Sigmoid colon (tissue), 7 donors: ENCODE results near the gene CRTC3. TPM values are rescaled to one million over a fixed set of nuclear protein-coding genes. Genes with fewer than 3 reads are reported as not detected.
"Not testable (repeated sequence)": the region's sequence is repeated elsewhere in the genome, so short reads cannot be mapped to it uniquely, and the experiment has no call there.

ENCODE experiments used
- DNase-seq: peaks from one replicate; pipeline ENCODE4 v3.0.0-alpha.2; 2019
- H3K27ac ChIP-seq, 4 donors: fragments of 200-600 bp; sonication (generic); one replicate each; pipeline ENCODE4 v1.5.1; 2016 to 2019; ENCODE audit warnings: mild to moderate bottlenecking in 1 of 4
- H3K27me3 ChIP-seq, 3 donors: fragments of 200-600 bp; sonication (generic); one replicate each; pipeline ENCODE4 v1.5.1; 2019; ENCODE audit warnings: mild to moderate bottlenecking in 1 of 3
- H3K36me3 ChIP-seq, 4 donors: fragments of 200-600 bp; sonication (generic); one replicate each; pipeline ENCODE4 v1.5.1; 2016 to 2019
- H3K4me1 ChIP-seq, 4 donors: fragments of 200-600 bp; sonication (generic); one replicate each; pipeline ENCODE4 v1.5.1; 2017 to 2019
- H3K4me3 ChIP-seq, 4 donors: fragments of 200-600 bp; sonication (generic); one replicate each; pipeline ENCODE4 v1.5.1; 2017 to 2019; ENCODE audit warnings: mild to moderate bottlenecking in 2 of 4, moderate library complexity in 1 of 4
- H3K9me3 ChIP-seq, 4 donors: fragments of 200-600 bp in 3 of 4; sonication (generic) in 3 of 4; one replicate each; pipeline versions ENCODE4 v1.5.1 to v1.6.1; 2013 to 2019
- EP300 ChIP-seq, 4 donors: sonication (generic); formaldehyde crosslinking; IDR thresholded peaks; one replicate each; pipeline ENCODE4 v1.6.1; 2017; ENCODE audit warnings: antibody characterized with exemption in 4 of 4
- POLR2A ChIP-seq, 2 donors: fragments of 450-650 bp; IDR thresholded peaks; one replicate each; pipeline ENCODE4 v1.6.1; 2016; ENCODE audit warnings: antibody characterized with exemption in 2 of 2, mild to moderate bottlenecking in 2 of 2, moderate library complexity in 2 of 2
- POLR2AphosphoS5 ChIP-seq, 4 donors: sonication (generic); formaldehyde crosslinking; IDR thresholded peaks; one replicate each; pipeline ENCODE4 v1.6.1; 2017; ENCODE audit warnings: antibody characterized with exemption in 4 of 4
- WGBS, 2 donors: extraction: QIAGEN DNeasy Blood & Tissue Kit; methylation state at CpG; one replicate each; pipeline ENCODE4 v1.1.7; 2013; 5-methylcytosine and 5-hydroxymethylcytosine counted together
- intact Hi-C: fragments of 100-400 bp; cut with DNase I; formaldehyde crosslinking; loops from one replicate; pipeline ENCODE4 v1.15.1; 2023
- polyA plus RNA-seq, 3 donors: library from polyadenylated mRNA; stranded (reverse); fragments of 200-250 nt; gene quantifications; one replicate each; pipeline ENCODE4 v1.2.3, GENCODE V29; 2013
- total RNA-seq, 4 donors: library from RNA; depleted of rRNA; stranded (reverse); fragments of >200 nt; gene quantifications; one replicate each; pipeline ENCODE4 v1.1.0, GENCODE V29; 2016
- TF ChIP-seq, protein P1 (sequence below), 4 experiments: fragments of 450-650 bp in 3 of 4; fragments of 200-600 bp in 1 of 4; IDR thresholded peaks; one replicate each; pipeline ENCODE4 v1.5.1; 2016 to 2019; ENCODE audit warnings: antibody characterized with exemption in 4 of 4, mild to moderate bottlenecking in 3 of 4, moderate library complexity in 2 of 4
- donor health status: healthy with polysubstance abuse.
- donor health status: Bipolar disorder and iron deficiency.
- donor health status: healthy.

The CRTC3 gene
- total and polyA plus RNA-seq, 7 donors = 5.4 to 64.0 (median 27.6) TPM

DNA sequence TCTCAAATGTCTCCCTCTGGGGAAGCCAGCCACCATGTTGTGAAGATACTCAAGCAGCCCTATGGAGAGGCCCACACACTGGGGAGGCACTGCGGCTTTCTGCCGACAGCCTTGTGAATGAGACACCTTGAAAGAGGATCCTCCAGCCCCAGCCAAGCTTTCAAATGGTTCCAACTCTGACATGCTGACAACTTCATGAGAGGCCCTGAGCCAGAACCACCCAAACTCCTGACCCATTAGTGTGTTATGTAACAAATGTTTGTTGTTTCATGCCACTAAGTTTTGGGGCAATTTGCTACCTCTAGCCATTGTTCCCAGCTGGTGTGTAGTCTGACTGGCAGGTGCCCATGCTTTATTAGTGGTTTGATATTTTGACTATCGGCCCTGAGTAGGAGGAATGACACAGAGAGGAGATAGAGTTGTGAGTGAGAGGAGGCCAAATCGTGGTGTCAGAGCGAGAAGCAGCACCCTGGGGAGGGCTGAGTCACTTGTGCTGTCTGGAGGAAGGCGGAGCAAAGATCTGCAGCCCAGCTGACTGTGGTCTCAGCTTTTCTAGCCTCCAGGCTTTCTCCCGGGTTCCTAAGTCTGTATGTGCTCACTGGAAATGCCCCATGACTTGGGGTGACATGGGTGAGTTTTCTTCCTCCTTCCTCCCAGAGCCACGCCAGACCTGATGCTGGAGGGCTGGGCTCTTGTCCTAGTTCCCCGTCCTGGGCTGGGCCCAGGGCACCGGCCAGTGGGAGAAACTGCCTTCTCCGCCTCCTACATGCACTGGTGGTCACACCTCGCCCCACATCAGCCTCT is 130.7 kb downstream of the CRTC3 start:
- DNase-seq = peak; percentile 89
- peaks cover 0 to 9% (median 3%) of the 10 kb centered on the region in 4 donors for H3K4me1 ChIP-seq
- peak in 1 of 4 donors; percentile 53 for TF ChIP-seq POLR2AphosphoS5 (IDR thresholded peaks at IDR 0.05)
- no peak for TF ChIP-seq POLR2A (IDR thresholded peaks at IDR 0.05)
- TF ChIP-seq, protein P1, sequence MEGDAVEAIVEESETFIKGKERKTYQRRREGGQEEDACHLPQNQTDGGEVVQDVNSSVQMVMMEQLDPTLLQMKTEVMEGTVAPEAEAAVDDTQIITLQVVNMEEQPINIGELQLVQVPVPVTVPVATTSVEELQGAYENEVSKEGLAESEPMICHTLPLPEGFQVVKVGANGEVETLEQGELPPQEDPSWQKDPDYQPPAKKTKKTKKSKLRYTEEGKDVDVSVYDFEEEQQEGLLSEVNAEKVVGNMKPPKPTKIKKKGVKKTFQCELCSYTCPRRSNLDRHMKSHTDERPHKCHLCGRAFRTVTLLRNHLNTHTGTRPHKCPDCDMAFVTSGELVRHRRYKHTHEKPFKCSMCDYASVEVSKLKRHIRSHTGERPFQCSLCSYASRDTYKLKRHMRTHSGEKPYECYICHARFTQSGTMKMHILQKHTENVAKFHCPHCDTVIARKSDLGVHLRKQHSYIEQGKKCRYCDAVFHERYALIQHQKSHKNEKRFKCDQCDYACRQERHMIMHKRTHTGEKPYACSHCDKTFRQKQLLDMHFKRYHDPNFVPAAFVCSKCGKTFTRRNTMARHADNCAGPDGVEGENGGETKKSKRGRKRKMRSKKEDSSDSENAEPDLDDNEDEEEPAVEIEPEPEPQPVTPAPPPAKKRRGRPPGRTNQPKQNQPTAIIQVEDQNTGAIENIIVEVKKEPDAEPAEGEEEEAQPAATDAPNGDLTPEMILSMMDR (IDR thresholded peaks at IDR 0.05) = no peak

DNA sequence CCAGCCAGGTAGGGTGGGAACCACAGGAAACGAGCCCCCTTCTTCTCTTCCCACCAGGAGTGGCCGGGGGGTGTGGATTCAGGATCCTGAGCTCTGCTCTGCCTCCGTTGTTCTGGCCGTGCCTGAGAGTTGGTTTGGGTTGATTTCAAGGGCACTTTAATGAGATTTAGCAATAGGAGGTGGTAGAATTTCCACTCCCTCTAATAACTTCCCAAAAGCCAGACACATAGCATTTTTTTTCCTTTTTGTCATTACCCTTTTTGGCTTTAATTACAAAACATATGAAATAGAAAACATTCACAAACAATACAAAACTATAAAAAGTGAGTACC is 131.2 kb downstream of the CRTC3 start:
- DNase-seq, H3K9me3 ChIP-seq, H3K27me3 ChIP-seq, intact Hi-C loops, H3K36me3 ChIP-seq, H3K4me3 ChIP-seq: not testable (repeated sequence)
- Histone ChIP-seq H3K27ac (peak overlapping the region; percentile 54 to 79 (median 57)), H3K4me1 (peaks cover 0 to 12% (median 6%) of the 10 kb centered on the region in 4 donors)
- WGBS, 2 donors = 41 to 73% methylated on average over 4 of the region's 4 CpGs

More for the DNA sequence above, 130.7 kb downstream of the CRTC3 start:
- 45 to 74% methylated on average over 12 of the region's 12 CpGs for WGBS, 2 donors
- H3K9me3 ChIP-seq = no peaks in the 10 kb centered on the region
- no peaks in the 10 kb centered on the region for H3K27me3 ChIP-seq
- no peaks in the 10 kb centered on the region for H3K36me3 ChIP-seq
- peak overlapping the region; percentile 54 to 79 (median 57) for H3K27ac ChIP-seq
- no peak overlapping the region for H3K4me3 ChIP-seq
- intact Hi-C loops = no loop called here

DNA sequence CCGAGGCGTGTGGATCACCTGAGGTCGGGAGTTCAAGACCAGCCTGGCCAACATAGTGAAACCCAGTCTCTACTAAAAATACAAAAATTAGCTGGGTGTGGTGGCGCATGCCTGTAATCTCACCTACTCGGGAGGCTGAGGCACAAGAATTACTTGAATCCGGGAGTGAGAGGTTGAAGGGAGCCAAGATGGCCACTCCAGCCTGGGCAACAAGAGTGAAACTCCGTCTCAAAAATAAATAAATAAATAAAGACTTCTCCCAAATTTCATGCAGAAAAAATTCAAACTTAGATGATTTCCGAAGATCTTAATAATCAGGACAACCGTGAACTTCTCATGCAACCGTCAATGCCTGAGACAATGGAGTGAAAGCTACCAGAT is 134.3 kb downstream of the CRTC3 start:
- H3K9me3 ChIP-seq = not testable (repeated sequence)
- 92 to 96% methylated on average over 10 of the region's 10 CpGs for WGBS, 2 donors

DNA sequence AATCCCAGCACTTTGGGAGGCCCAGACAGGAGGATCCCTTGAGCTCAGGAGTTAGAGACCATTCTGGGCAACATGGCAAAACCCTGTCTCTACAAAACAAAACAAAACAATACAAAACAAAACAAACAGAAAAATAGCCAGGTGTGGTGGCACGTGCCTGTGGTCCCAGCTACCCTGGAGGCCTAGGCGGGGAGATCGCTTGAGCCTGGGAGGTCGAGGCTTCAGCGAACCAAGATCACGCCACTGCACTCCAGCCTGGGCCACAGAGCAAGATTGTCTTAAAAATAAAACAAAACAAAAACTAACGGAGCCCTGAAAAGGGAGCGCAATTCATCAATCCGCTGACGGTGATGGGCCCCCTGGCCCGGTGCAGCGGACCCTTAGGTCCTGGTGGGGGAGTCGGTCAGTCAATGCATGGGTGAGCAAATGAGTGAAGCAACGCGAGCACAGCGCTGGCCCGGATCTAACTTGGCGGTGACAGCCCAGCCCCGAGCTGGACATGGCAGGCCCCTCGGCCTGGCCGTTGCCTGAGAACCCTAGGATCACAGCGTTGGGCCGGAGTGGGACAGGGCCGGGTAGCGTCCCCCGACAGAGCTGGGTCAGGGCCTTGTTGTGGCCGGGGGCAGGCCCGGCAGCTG is 135.0 kb downstream of the CRTC3 start:
- H3K4me3 ChIP-seq = peak overlapping the region; percentile 70 to 97 (median 82)
- TF ChIP-seq POLR2A (IDR thresholded peaks at IDR 0.05) (no peak), POLR2AphosphoS5 (IDR thresholded peaks at IDR 0.05) (no peak), EP300 (IDR thresholded peaks at IDR 0.05) (no peak)
- TF ChIP-seq, protein P1 (IDR thresholded peaks at IDR 0.05) = no peak
- no peaks in the 10 kb centered on the region for H3K9me3 ChIP-seq
- DNase-seq = peak; percentile 75
- no peaks in the 10 kb centered on the region for H3K36me3 ChIP-seq
- no peaks in the 10 kb centered on the region for H3K27me3 ChIP-seq
- peaks cover 0 to 13% (median 8%) of the 10 kb centered on the region in 4 donors for H3K4me1 ChIP-seq
- WGBS, 2 donors = 30 to 32% methylated on average over 28 of the region's 28 CpGs
- H3K27ac ChIP-seq = peak overlapping the region; percentile 81 to 88 (median 88)
- intact Hi-C loops = loop anchor here (5.0 kb wide), 1 partner anchor 53 kb away; the partner anchor contains the start of gene BLM

More for the DNA sequence above, 134.3 kb downstream of the CRTC3 start:
- intact Hi-C loops, H3K4me3 ChIP-seq, H3K27me3 ChIP-seq, DNase-seq, H3K36me3 ChIP-seq, H3K27ac ChIP-seq: not testable (repeated sequence)
- H3K4me1 ChIP-seq = peaks cover 0 to 13% (median 8%) of the 10 kb centered on the region in 4 donors

DNA sequence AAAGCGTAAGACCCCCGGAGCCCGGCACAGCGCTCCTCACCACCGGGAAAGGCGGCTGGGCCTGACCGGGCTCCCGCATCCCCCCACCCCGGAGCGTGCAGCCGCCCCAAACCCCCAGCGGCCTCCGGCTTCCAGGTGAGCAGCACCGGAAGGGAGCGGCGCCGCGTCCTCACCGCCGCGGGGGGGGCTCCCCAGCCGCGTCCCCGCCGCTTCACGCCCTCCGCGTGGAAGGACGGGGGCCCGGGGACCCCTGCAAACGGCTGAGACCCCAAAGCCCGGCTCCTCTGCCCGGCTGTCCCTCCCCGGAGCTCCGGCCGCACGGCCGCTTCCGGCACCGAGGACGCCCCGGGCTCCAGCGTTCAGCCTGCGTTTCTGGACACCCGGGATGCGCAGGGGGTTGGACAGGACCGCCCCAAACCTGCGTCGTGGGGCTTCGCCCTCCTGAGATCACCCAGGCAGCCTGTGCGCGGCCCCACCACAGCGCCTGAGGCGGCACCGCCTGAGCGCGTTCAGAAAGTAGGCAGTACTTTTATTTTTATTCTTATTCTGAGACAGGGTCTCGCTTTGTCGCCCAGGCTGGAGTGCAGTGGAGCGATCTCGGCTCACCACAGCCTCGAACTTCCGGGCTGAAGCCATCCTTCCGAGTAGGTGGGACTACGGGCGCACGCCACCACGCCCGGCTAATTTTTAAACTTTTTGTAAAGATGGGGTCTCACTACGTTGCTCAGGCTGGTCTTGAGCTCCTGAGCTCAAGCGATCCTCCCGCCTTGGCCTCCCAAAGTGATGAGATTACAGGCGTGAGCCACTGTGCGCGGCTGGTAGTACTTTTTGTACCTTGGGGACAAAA is 135.8 kb downstream of the CRTC3 start:
- H3K4me3 ChIP-seq = peak overlapping the region; percentile 70 to 97 (median 82)
- no peaks in the 10 kb centered on the region for H3K27me3 ChIP-seq
- no peaks in the 10 kb centered on the region for H3K36me3 ChIP-seq
- peak overlapping the region; percentile 81 to 88 (median 88) for H3K27ac ChIP-seq
- TF ChIP-seq POLR2A (IDR thresholded peaks at IDR 0.05) (peak; percentile 22 to 28), POLR2AphosphoS5 (IDR thresholded peaks at IDR 0.05) (peak in 3 of 4 donors; percentile 34 to 67 (median 55)), EP300 (IDR thresholded peaks at IDR 0.05) (no peak)
- H3K9me3 ChIP-seq = no peaks in the 10 kb centered on the region
- peaks cover 0 to 13% (median 8%) of the 10 kb centered on the region in 4 donors for H3K4me1 ChIP-seq
- 1 to 3% methylated on average over 75 of the region's 75 CpGs for WGBS, 2 donors
- intact Hi-C loops = loop anchor here (5.0 kb wide), 1 partner anchor 52 kb away; the partner anchor contains the start of gene BLM
- peak; percentile 83 for DNase-seq
